ENCODE results near the gene FAM168A.
A peak's percentile ranks its signal among the peaks of the same experiment; 100 is the strongest.

FAM168A gene

DNA sequence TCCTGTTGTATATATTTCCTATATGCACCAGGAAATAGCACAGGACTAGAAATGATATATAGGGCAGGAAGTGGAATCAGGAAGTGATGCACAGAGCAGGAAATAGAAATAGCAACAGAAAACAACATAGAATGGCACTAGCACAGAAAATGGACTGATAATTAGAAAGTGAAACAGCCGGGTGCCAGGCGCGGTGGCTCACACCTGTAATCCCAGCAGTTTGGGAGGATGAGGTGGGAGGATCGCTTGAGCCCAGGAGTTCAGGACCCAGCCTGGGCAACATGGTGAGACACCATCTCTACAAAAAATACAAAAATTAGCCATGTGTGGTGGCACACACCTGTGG, 231.7 kb downstream of the FAM168A start:
- Histone ChIP-seq H3K4me2 (ENCODE audit: low read depth, low read length, poor library complexity, severe bottlenecking) (peak overlapping the region; percentile 27), H3K9ac (ENCODE audit: low read length) (no peak overlapping the region), H3K36me3 (ENCODE audit: low read length) (no peaks in the 10 kb centered on the region), H3K9me3 (ENCODE audit: insufficient read depth, low read length) (no peaks in the 10 kb centered on the region), H3K27ac (ENCODE audit: low read depth, low read length) (peak overlapping the region; percentile 23), H3K79me2 (ENCODE audit: insufficient read depth, low read length) (no peaks in the 10 kb centered on the region), H2AFZ (ENCODE audit: low read depth, low read length, severe bottlenecking) (peak overlapping the region; percentile 16), H4K20me1 (ENCODE audit: low read depth, low read length) (no peaks in the 10 kb centered on the region), H3F3A (ENCODE audit: insufficient read depth) (no peaks in the 10 kb centered on the region), H3K9me2 (replicated peaks; ENCODE audit: insufficient read depth, low read length) (no peaks in the 10 kb centered on the region), H3K27me3 (ENCODE audit: low read length) (no peaks in the 10 kb centered on the region), H3K4me3 (ENCODE audit: insufficient read depth, low read length, poor library complexity, severe bottlenecking) (no peak overlapping the region)
- no peak for TF ChIP-seq CTCF (IDR thresholded peaks at IDR 0.05; ENCODE audit: insufficient read depth, low read length, poor library complexity, severe bottlenecking)
- no peak for TF ChIP-seq EZH2phosphoT487 (conservative IDR thresholded peaks at IDR 0.05; ENCODE audit: low read length)

DNA sequence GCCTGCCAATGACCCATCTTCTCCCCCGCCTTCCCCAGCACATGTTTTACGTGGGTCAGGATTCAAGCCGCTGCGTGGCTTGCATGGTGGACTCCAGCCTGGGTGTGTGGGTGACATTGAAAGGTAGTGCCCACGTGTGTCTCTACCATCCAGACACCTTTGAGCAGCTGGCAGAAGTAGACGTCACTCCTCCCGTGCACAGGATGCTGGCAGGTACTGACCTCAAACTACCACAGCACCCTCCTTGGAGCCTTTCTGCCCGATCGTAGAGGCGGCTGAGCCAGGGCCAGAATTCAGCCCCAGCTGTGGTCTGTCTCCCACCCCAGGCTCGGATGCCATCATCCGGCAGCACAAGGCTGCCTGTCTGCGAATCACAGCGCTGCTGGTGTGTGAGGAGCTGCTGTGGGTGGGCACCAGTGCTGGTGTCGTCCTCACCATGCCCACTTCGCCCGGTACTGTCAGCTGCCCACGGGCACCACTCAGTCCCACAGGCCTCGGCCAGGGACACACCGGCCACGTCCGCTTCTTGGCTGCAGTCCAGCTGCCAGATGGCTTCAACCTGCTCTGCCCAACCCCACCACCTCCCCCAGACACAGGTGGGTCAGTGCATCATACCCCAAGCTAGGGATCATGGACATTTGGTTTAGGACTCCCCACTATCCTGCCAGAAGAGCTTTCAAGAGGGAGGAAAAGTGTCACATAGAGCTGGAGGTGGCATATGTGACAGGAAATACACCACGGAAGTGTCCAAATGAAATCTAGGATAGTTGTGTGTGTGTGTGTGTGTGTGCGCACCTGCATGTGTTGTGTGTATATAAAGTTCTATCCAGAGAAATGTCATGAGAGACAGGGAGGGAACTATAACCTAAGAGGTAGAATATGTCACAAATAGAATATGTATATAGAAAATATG, 232.3 kb downstream of the FAM168A start:
- Histone ChIP-seq H3K79me2 (ENCODE audit: insufficient read depth, low read length) (no peaks in the 10 kb centered on the region), H3K9me2 (replicated peaks; ENCODE audit: insufficient read depth, low read length) (no peaks in the 10 kb centered on the region), H2AFZ (ENCODE audit: low read depth, low read length, severe bottlenecking) (peak overlapping the region; percentile 16), H3K9ac (ENCODE audit: low read length) (no peak overlapping the region; the same call in 1 of the 2 replicates), H3K27me3 (ENCODE audit: low read length) (no peaks in the 10 kb centered on the region), H3K4me3 (ENCODE audit: insufficient read depth, low read length, poor library complexity, severe bottlenecking) (no peak overlapping the region), H3F3A (ENCODE audit: insufficient read depth) (no peaks in the 10 kb centered on the region), H3K27ac (ENCODE audit: low read depth, low read length) (peak overlapping the region; percentile 23), H3K36me3 (ENCODE audit: low read length) (no peaks in the 10 kb centered on the region), H3K4me2 (ENCODE audit: low read depth, low read length, poor library complexity, severe bottlenecking) (peak overlapping the region; percentile 27), H3K9me3 (ENCODE audit: insufficient read depth, low read length) (no peaks in the 10 kb centered on the region), H4K20me1 (ENCODE audit: low read depth, low read length) (no peaks in the 10 kb centered on the region)
- no peak for TF ChIP-seq EZH2phosphoT487 (conservative IDR thresholded peaks at IDR 0.05; ENCODE audit: low read length)
- no peak for TF ChIP-seq CTCF (IDR thresholded peaks at IDR 0.05; ENCODE audit: insufficient read depth, low read length, poor library complexity, severe bottlenecking)

DNA sequence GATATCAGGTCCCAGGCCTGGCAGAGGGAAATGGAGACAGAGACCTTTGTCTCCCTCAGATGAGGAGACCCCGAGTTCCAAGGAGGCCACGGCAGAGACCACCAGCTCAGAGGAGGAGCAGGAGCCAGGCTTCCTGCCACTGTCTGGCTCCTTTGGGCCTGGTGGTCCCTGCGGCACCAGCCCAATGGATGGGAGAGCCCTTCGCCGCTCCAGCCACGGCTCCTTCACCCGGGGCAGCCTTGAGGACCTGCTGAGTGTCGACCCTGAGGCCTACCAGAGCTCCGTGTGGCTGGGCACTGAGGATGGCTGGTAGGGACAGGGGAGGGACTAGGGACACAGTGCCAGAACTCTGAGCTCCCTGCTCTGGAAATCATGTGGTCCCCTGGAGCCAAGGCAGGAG, 234.8 kb downstream of the FAM168A start:
- no peak for TF ChIP-seq CTCF (IDR thresholded peaks at IDR 0.05; ENCODE audit: insufficient read depth, low read length, poor library complexity, severe bottlenecking)
- no peak for TF ChIP-seq EZH2phosphoT487 (conservative IDR thresholded peaks at IDR 0.05; ENCODE audit: low read length)

More for the DNA sequence above, 234.8 kb downstream of the FAM168A start:
- no peak overlapping the region for H3K9ac ChIP-seq (ENCODE audit: low read length)
- no peak overlapping the region for H3K27ac ChIP-seq (ENCODE audit: low read depth, low read length)
- no peaks in the 10 kb centered on the region for H4K20me1 ChIP-seq (ENCODE audit: low read depth, low read length)
- no peaks in the 10 kb centered on the region for H3K79me2 ChIP-seq (ENCODE audit: insufficient read depth, low read length)
- no peak overlapping the region for H3K4me3 ChIP-seq (ENCODE audit: insufficient read depth, low read length, poor library complexity, severe bottlenecking)
- no peaks in the 10 kb centered on the region for H3K36me3 ChIP-seq (ENCODE audit: low read length)
- H3F3A ChIP-seq (ENCODE audit: insufficient read depth), result no peaks in the 10 kb centered on the region
- H3K9me3 ChIP-seq (ENCODE audit: insufficient read depth, low read length), result no peaks in the 10 kb centered on the region
- no peaks in the 10 kb centered on the region for H3K27me3 ChIP-seq (ENCODE audit: low read length)
- H3K9me2 ChIP-seq (replicated peaks; ENCODE audit: insufficient read depth, low read length), result no peaks in the 10 kb centered on the region
- no peak overlapping the region for H3K4me2 ChIP-seq (ENCODE audit: low read depth, low read length, poor library complexity, severe bottlenecking)
- no peak overlapping the region for H2AFZ ChIP-seq (ENCODE audit: low read depth, low read length, severe bottlenecking)
